SK-N-SH treated with all-trans-retinoic acid at 6 μM for 48 hours (cell line): ENCODE data around the gene ANKFN1.

Experiments used
- ATAC-seq: fragments of 200-7000 bp; cut with Tn5 transposase; 3 replicates; pipeline ENCODE4 v1.9.1; 2020; ENCODE audit warnings: mild to moderate bottlenecking, moderate library complexity
- ARNTL ChIP-seq: fragments of 450-650 bp; formaldehyde crosslinking; IDR thresholded peaks from 2 replicates; pipeline ENCODE4 v1.5.0; 2020; ENCODE audit warnings: low read depth, mild to moderate bottlenecking, moderate library complexity, borderline replicate concordance
- BACH2 ChIP-seq: fragments of 250-450 bp; sonication (Bioruptor Pico); IDR thresholded peaks from 2 replicates; pipeline ENCODE4 v1.9.0; 2021; ENCODE audit warnings: mild to moderate bottlenecking, borderline replicate concordance
- ESRRG ChIP-seq: fragments of 250-450 bp; sonication (Bioruptor Pico); IDR thresholded peaks from 2 replicates; pipeline ENCODE4 v1.6.1; 2021; ENCODE audit warnings: mild to moderate bottlenecking
- GLIS3 ChIP-seq: fragments of 250-450 bp; sonication (Bioruptor Pico); IDR thresholded peaks from 2 replicates; pipeline ENCODE4 v1.5.0; 2020; ENCODE audit warnings: mild to moderate bottlenecking, moderate library complexity
- ISL1 ChIP-seq: fragments of 250-450 bp; sonication (Bioruptor Pico); IDR thresholded peaks from 2 replicates; pipeline ENCODE4 v2.1.2; 2022; ENCODE audit warnings: mild to moderate bottlenecking, moderate library complexity
- OSR1 ChIP-seq: fragments of 250-450 bp; sonication (Bioruptor Pico); IDR thresholded peaks from 2 replicates; pipeline ENCODE4 v1.8.0; 2022; ENCODE audit warnings: moderate library complexity, mild to moderate bottlenecking, inconsistent platforms
- PPARA ChIP-seq: fragments of 250-450 bp; sonication (Bioruptor Pico); IDR thresholded peaks from 2 replicates; pipeline ENCODE4 v1.5.0; 2020; ENCODE audit warnings: mild to moderate bottlenecking, borderline replicate concordance
- RARB ChIP-seq: fragments of 250-450 bp; sonication (Bioruptor Pico); IDR thresholded peaks from 2 replicates; pipeline ENCODE4 v1.8.0; 2021; ENCODE audit warnings: mild to moderate bottlenecking, moderate library complexity
- SNAI2 ChIP-seq: fragments of 250-450 bp; sonication (Bioruptor Pico); IDR thresholded peaks from 2 replicates; pipeline ENCODE4 v1.5.0; 2020; ENCODE audit warnings: mild to moderate bottlenecking, moderate library complexity
- TCF4 ChIP-seq: fragments of 250-450 bp; sonication (Bioruptor Pico); IDR thresholded peaks from 2 replicates; pipeline ENCODE4 v1.8.0; 2021; ENCODE audit warnings: mild to moderate bottlenecking, moderate library complexity, borderline replicate concordance
- TOX ChIP-seq: fragments of 250-450 bp; sonication (Bioruptor Pico); IDR thresholded peaks from 2 replicates; pipeline ENCODE4 v1.8.0; 2021; ENCODE audit warnings: mild to moderate bottlenecking, moderate library complexity, borderline replicate concordance
- ZC3H10 ChIP-seq: fragments of 250-450 bp; sonication (Bioruptor Pico); IDR thresholded peaks from 2 replicates; pipeline ENCODE4 v1.5.1; 2021; ENCODE audit warnings: mild to moderate bottlenecking, moderate library complexity
- ZFP3 ChIP-seq: fragments of 250-450 bp; sonication (Bioruptor Pico); IDR thresholded peaks from 2 replicates; pipeline ENCODE4 v1.5.0; 2020; ENCODE audit warnings: mild to moderate bottlenecking, moderate library complexity
- ZFP30 ChIP-seq: fragments of 450-650 bp; formaldehyde crosslinking; IDR thresholded peaks from 2 replicates; pipeline ENCODE4 v1.5.0; 2022; ENCODE audit warnings: mild to moderate bottlenecking, moderate library complexity
- ZNF565 ChIP-seq: fragments of 450-650 bp; formaldehyde crosslinking; conservative IDR thresholded peaks from 2 replicates; pipeline ENCODE4 v1.5.0; 2020; ENCODE audit warnings: low read depth, mild to moderate bottlenecking, moderate library complexity
- ZNF70 ChIP-seq: fragments of 450-650 bp; formaldehyde crosslinking; IDR thresholded peaks from 2 replicates; pipeline ENCODE4 v1.5.0; 2020; ENCODE audit warnings: mild to moderate bottlenecking, moderate library complexity
- ZNF8 ChIP-seq: fragments of 450-650 bp; formaldehyde crosslinking; IDR thresholded peaks from 2 replicates; pipeline ENCODE4 v1.5.0; 2020; ENCODE audit warnings: mild to moderate bottlenecking, moderate library complexity
- TF ChIP-seq, protein P1 (sequence below): fragments of 250-450 bp; sonication (Bioruptor Pico); IDR thresholded peaks from 2 replicates; pipeline ENCODE4 v1.5.0; 2020; ENCODE audit warnings: mild to moderate bottlenecking, moderate library complexity
- TF ChIP-seq, protein P2 (sequence below): fragments of 250-450 bp; sonication (Bioruptor Pico); IDR thresholded peaks from 2 replicates; pipeline ENCODE4 v1.8.0; 2021; ENCODE audit warnings: low read depth, mild to moderate bottlenecking, moderate library complexity, borderline replicate concordance

Gene ANKFN1

DNA sequence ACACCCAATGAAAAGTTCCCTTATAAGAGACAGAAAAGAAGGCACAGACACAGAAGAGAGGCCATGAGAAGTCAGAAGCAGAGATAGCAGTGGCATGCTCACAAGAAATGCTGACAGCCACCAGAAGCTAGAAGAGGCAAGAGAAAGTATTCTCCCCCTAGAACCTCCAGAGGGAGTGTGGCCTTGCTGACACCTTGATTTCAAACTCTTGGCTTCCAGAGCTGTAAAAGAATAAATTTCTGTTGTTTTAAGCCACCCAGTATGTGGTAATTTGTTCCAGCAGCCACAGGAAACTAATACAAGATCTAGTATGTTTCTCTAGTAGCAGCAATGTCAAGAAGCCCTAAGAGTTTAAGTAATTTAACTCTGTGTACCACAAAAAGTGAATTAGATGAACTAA lies 353.1 kb downstream of the ANKFN1 start:
- no peak for ATAC-seq
- TF ChIP-seq ZFP30 (CRISPR knock-in tag), result no peak
- TF ChIP-seq ZC3H10 (CRISPR knock-in tag), result no peak
- TF ChIP-seq SNAI2, result no peak
- no peak for TF ChIP-seq BACH2 (CRISPR knock-in tag)
- no peak for TF ChIP-seq GLIS3 (CRISPR knock-in tag)
- no peak for TF ChIP-seq PPARA (CRISPR knock-in tag)
- TF ChIP-seq, protein P1, sequence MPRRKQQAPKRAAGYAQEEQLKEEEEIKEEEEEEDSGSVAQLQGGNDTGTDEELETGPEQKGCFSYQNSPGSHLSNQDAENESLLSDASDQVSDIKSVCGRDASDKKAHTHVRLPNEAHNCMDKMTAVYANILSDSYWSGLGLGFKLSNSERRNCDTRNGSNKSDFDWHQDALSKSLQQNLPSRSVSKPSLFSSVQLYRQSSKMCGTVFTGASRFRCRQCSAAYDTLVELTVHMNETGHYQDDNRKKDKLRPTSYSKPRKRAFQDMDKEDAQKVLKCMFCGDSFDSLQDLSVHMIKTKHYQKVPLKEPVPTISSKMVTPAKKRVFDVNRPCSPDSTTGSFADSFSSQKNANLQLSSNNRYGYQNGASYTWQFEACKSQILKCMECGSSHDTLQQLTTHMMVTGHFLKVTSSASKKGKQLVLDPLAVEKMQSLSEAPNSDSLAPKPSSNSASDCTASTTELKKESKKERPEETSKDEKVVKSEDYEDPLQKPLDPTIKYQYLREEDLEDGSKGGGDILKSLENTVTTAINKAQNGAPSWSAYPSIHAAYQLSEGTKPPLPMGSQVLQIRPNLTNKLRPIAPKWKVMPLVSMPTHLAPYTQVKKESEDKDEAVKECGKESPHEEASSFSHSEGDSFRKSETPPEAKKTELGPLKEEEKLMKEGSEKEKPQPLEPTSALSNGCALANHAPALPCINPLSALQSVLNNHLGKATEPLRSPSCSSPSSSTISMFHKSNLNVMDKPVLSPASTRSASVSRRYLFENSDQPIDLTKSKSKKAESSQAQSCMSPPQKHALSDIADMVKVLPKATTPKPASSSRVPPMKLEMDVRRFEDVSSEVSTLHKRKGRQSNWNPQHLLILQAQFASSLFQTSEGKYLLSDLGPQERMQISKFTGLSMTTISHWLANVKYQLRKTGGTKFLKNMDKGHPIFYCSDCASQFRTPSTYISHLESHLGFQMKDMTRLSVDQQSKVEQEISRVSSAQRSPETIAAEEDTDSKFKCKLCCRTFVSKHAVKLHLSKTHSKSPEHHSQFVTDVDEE, result no peak
- TF ChIP-seq ARNTL (CRISPR knock-in tag), result no peak

DNA sequence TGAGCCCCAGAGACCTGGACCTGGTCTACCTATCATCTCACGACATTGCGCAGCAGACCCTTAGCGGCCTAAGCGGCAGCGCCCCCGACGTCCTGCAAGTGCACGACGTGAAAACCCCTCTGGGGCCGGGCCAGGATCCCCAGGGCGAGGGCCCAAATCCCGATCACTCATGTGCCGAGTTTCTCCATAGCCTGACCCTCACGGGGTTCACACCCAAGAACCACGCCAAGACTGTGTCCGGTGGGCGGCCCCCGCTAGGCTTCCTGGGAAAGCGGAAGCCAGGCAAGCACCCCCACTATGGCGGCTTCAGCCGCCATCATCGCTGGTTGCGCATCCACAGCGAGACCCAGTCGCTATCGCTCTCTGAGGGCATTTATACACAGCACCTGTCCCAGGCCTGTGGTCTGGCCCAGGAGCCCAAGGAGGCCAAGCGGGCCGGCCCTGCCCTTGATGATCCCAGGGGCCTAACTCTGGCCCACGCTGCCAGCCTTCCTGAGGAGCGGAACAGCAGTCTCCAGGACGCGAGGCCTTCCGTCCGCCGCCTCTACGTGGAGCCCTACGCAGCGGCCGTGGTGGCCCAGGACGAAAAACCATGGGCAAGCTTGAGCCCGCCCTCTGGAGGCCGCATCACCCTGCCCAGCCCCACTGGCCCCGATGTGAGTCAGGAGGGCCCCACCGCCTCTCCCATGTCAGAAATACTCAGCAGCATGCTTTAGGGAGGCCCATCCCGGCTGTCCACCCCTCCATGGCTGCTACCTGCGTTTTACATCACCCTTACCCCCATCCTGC lies 357.5 kb downstream of the ANKFN1 start:
- no peak for ATAC-seq
- TF ChIP-seq, protein P1, result no peak
- TF ChIP-seq ISL1 (CRISPR knock-in tag) (no peak), ZNF565 (CRISPR knock-in tag) (no peak), TCF4 (CRISPR knock-in tag) (no peak), TOX (CRISPR knock-in tag) (no peak), ARNTL (CRISPR knock-in tag) (no peak), ZC3H10 (CRISPR knock-in tag) (no peak), GLIS3 (CRISPR knock-in tag) (no peak), BACH2 (CRISPR knock-in tag) (no peak), PPARA (CRISPR knock-in tag) (no peak), RARB (CRISPR knock-in tag) (no peak), SNAI2 (no peak), OSR1 (CRISPR knock-in tag) (no peak)
- TF ChIP-seq, protein P2, sequence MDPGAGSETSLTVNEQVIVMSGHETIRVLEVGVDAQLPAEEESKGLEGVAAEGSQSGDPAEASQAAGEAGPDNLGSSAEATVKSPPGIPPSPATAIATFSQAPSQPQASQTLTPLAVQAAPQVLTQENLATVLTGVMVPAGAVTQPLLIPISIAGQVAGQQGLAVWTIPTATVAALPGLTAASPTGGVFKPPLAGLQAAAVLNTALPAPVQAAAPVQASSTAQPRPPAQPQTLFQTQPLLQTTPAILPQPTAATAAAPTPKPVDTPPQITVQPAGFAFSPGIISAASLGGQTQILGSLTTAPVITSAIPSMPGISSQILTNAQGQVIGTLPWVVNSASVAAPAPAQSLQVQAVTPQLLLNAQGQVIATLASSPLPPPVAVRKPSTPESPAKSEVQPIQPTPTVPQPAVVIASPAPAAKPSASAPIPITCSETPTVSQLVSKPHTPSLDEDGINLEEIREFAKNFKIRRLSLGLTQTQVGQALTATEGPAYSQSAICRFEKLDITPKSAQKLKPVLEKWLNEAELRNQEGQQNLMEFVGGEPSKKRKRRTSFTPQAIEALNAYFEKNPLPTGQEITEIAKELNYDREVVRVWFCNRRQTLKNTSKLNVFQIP, result no peak

DNA sequence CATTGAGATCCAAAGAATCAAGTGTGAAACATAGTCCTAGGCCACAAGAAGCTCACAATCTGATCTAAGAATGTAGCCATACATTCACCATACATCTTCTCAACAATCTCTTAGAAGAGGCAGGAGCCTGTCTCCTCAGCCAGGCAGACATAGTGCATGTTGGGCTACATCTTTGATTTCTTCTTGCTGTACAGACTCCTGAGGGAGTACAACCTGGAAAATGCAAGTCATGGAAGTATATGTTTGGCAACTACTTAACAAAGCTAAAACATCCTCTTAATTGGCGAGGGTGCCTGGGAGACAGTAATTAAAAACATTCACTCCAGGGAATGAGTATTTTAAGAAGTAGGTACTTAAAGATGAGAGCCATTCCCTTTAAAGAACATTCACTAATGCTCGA lies 361.0 kb downstream of the ANKFN1 start:
- TF ChIP-seq TCF4 (CRISPR knock-in tag) (no peak), RARB (CRISPR knock-in tag) (no peak), ZNF70 (CRISPR knock-in tag) (no peak), BACH2 (CRISPR knock-in tag) (no peak), ZNF8 (CRISPR knock-in tag) (no peak), ZC3H10 (CRISPR knock-in tag) (no peak)
- ATAC-seq, result no peak

DNA sequence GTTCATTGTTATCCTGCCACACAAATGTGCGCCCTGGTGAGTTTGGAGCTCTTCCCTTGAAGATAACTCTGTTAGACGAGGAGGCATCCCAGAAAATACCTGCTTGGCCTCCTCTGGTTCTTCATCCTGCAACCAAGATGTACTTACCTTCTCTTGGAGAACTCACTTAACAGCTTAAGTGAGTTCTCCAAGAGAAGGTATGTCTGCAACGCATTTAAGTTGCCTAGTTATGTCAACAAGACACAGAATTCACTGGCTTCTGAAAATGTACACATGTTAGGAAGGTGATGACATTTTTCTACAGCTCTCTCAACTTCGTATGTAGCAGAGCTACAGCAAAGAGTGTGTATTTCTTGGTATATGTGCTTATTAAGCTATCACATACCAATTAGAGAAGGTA lies 361.6 kb downstream of the ANKFN1 start:
- TF ChIP-seq RARB (CRISPR knock-in tag) (no peak), ZC3H10 (CRISPR knock-in tag) (no peak), TOX (CRISPR knock-in tag) (no peak), GLIS3 (CRISPR knock-in tag) (no peak), ZFP3 (no peak), BACH2 (CRISPR knock-in tag) (no peak), PPARA (CRISPR knock-in tag) (no peak), ISL1 (CRISPR knock-in tag) (no peak), ESRRG (CRISPR knock-in tag) (no peak)
- TF ChIP-seq, protein P2, result no peak
- TF ChIP-seq, protein P1, result no peak
- no peak for ATAC-seq
